Umbilical cord (tissue), 2 donors: ENCODE measurements around the gene SIGLEC10. TPM values are rescaled to one million over a fixed set of nuclear protein-coding genes. Genes with fewer than 3 reads are reported as not detected.
"Not testable (repeated sequence)": the region's sequence is repeated elsewhere in the genome, so short reads cannot be mapped to it uniquely, and the experiment has no call there.

Experiments used
- DNase-seq: peaks from one replicate; pipeline ENCODE4 v3.0.0-alpha.2; 2015; ENCODE audit warnings: low spot score
- total RNA-seq: library from RNA; depleted of rRNA; stranded (reverse); fragments of >200 nt; gene quantifications from one replicate; pipeline ENCODE4 v1.2.3, GENCODE V29; 2014; ENCODE audit warnings: low replicate concordance; ENCODE audit not compliant: insufficient read depth

The SIGLEC10 gene, protein sequence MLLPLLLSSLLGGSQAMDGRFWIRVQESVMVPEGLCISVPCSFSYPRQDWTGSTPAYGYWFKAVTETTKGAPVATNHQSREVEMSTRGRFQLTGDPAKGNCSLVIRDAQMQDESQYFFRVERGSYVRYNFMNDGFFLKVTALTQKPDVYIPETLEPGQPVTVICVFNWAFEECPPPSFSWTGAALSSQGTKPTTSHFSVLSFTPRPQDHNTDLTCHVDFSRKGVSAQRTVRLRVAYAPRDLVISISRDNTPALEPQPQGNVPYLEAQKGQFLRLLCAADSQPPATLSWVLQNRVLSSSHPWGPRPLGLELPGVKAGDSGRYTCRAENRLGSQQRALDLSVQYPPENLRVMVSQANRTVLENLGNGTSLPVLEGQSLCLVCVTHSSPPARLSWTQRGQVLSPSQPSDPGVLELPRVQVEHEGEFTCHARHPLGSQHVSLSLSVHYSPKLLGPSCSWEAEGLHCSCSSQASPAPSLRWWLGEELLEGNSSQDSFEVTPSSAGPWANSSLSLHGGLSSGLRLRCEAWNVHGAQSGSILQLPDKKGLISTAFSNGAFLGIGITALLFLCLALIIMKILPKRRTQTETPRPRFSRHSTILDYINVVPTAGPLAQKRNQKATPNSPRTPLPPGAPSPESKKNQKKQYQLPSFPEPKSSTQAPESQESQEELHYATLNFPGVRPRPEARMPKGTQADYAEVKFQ
- total RNA-seq, result 5.1 TPM

DNA sequence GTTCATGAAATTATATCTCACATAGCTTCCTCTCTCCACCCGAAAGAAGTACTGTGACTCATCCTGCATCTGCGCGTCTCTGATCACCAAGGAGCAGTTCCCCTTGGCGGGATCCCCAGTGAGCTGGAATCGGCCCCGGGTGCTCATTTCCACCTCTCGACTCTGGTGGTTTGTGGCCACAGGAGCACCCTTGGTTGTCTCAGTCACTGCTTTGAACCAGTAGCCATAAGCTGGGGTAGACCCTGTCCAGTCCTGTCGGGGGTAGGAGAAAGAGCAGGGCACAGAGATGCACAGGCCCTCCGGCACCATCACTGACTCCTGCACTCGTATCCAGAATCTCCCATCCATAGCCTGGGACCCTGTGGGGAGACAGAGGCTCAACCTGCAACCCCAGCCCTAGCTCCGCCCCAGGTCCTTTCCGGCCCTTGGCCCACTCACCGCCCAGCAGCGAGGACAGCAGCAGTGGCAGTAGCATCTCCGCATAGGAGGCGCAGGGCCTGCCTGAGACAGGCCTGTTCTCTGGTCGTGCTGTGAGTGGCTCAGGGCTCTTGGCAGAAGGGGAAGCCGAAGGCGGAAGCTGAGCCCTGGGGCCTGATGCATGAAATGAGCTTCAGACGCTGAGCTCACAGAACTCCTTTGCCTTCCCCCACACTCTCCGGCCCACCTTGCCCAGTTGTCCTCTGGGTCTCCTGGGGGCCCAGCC lies at the start of gene SIGLEC10:
Gene SIGLEC10 (minus strand): TSS at position 536 of the 703 bp plus-strand sequence. CDS start 61 bp downstream, at position 475.
- no peak for DNase-seq

DNA sequence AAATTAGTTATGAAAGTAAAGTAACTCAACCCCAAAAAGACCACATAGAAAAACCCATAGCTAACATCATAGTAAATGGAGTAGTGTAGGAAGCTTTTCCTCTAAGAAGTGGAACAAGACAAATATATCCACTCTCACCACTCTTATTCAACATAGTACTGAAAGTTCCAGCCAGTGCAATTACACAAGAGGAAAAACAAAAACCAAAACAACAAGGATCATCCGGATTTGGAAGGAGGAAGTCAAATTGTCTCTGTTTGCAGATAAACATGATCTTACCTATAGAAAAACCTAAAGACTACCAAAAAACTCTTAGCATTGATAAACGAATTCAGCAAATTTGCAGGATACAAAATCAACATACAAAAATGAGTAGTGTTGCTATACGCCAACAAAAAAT lies 49.3 kb upstream of the SIGLEC10 start:
- no peak for DNase-seq

DNA sequence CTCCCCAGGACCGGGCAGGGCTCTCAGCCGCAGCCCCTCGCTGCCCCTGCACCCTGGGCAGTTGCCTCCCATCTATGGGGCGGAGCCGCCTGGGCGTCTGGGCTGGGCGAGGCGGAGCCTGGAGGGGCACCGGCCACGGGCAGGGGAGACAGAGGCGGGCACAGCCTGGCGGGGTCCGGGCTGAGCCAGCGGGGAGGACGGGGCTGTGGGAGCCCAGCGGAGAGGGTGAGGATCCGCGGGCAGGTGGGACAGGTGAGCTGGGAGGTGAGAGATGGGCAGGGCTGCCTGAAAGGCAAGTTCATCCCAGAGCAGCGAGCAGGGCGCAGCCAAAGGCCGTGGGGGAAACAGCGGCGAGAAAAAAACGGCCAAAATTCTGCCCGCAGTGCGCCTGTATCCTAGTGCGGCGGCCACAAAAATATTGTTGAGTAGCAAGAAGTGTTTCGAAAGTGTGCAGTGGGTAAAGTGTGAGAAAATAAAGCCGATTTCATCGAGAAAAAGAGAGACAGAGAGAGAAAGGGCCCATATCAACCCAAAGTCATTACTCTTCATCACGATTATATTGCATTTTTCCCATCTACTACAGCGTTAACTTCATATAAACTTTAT lies 46.6 kb upstream of the SIGLEC10 start:
- not testable (repeated sequence) for DNase-seq

DNA sequence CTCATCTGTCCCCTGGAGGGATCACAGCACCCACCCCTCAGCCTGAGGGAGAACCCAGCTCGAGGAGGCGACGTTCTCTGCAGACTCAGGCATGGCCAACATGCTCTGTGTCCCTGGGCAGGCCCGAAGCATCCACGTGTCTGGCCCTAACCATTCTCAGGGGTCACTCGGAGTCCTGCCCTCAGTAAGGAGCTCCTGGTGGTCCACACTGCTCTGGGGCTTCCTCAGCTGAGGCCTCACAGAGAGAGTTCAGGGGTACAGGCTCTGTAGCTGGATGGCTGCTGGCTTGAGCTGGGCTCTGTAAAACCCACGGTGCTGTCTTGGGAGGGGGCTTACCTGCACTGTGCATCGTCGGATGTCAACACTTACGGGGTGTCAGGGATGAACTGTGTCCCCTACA lies 45.2 kb upstream of the SIGLEC10 start:
- DNase-seq, result no peak

DNA sequence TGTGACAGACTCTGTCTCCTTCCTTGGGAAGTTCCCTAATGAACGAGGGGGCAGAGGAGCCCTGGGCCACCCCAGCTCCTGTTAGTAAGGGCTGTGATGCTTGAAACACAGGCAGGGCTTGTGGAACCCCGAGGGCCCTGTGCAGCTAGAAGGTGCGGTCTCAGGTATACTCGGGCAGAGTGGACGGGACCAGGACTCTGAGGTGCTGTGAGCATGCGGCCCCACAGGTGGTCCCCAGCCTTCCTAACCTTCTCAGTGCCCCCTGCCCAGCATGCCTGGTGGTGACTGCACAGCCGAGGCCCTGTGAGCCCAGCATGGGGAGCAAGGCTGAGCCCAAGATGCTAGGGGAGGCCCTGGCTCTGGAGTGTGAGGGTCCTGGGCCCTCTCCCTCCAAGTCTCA lies 44.8 kb upstream of the SIGLEC10 start:
- DNase-seq, result no peak

DNA sequence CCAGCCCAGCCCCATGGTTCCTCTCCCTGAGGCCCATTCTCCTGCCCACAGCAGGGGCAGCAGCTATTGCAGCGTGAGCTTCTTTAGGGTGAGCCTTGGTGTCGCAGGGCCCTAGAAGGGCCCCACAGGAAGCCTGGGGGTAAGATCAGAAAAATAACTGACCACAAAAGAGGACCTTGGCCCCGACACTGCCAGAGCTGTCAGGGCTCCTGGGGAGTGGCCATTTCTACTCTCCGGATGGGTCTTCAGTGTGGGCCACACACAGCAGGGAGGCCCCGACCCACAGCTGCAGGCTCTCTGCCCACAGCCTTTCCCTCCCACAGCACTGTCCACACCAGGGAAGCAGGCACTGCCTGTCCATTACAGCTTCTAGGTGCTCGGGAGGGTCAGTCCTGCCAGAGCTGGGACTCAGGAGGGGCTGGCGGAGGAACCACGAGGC lies 44.3 kb upstream of the SIGLEC10 start:
- peak; percentile 36 for DNase-seq

DNA sequence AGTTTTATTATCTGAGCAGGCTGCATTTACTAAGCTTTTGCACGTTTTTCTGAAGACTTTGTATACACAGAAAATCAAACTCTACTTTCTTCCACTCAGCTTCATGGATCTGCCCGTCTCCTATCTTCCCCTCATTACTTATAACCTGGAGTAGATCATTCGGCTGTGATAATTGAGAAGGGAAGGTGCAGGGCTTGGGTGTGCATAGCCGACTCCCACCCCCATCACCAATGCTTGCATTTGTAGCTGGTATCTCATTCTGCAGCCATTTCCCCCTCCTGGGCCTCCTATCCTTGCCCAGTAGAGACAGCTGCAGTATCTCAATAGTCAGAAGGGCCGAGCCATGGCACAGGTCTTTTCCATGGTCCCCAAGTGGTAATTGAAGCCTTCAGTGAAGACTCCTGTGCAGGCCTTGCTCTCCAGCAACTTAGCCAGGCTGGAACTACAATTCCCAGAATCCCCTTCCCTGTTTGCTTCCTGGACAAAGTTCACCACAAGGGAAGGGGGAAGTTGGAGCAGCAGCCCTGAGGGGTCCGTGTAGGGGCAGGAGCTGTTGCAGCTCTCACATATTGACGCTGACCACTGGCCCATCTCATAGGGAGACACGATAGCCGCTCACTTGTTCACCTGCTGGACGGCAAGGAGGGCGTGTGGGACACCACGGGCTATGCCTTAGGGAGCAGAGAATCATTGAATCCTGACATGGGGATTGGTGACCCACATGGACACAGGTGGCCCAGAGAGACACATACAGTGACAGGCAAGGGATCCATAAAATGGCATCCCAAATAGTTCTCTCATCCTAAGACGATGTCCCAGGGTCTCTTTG lies 42.9 kb upstream of the SIGLEC10 start:
- DNase-seq, result peak; percentile 26

DNA sequence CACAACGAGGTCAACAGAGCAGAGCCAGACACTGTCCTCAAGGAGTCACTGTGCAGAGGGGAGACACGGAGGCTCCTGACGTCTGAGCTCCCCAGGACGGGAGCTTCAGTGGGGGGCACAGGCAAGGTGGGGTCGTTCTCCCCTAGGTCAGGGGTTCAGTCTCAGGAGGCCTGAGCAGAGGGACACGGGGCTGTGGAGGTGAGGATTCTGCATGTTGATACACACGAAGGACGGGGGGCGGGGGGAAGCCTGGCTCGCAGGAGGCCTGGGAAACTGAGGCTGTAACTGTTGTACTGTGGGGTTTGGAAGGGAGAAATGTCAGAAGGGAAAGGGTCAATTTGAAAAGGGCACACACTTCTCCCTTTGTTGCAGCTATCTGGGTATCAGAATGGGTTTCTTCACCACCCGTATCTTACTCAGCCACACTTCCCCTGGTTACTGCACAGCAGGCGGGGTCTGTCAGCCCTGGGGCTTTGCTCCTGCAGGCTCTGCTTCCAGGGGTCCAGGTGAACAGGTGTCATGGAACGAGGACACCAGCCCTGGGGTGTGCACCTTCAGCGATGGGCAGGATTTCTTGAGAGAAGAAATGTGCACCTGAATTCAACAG lies 41.6 kb upstream of the SIGLEC10 start:
- DNase-seq, result no peak

DNA sequence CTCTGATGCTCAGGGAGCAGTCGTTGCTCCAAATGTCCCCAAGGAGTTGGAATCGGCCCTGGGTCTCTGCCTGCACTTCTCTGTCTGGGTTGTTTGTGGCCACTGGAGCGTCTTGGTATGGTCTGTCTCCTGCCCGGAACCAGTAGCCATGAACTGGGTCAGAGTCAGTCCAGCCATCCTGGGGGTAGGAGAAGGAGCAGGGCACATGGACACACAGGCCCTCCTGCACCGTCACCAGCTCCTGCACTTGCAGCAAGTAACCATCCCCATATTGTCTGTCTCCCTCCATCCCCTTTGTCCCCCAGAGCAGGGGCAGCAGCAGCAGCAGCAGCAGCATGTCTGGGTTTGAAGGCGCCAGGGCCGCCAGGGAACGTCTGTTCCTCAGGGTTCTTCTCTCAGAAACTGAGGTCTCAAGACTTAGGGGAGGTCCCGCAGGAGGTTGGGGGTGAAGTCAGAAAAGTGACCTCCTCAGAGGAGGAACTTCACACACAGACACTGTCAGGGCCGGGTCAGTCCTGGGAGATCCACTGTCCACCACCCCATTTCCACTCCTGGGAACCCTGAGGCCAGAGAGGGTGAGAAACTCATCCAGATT lies 40.7 kb upstream of the SIGLEC10 start, which contains the start of gene SIGLEC8:
Gene SIGLEC8 (minus strand): TSS at position 404 of the 595 bp plus-strand sequence. CDS start 67 bp downstream, at position 337.
- DNase-seq, result no peak

DNA sequence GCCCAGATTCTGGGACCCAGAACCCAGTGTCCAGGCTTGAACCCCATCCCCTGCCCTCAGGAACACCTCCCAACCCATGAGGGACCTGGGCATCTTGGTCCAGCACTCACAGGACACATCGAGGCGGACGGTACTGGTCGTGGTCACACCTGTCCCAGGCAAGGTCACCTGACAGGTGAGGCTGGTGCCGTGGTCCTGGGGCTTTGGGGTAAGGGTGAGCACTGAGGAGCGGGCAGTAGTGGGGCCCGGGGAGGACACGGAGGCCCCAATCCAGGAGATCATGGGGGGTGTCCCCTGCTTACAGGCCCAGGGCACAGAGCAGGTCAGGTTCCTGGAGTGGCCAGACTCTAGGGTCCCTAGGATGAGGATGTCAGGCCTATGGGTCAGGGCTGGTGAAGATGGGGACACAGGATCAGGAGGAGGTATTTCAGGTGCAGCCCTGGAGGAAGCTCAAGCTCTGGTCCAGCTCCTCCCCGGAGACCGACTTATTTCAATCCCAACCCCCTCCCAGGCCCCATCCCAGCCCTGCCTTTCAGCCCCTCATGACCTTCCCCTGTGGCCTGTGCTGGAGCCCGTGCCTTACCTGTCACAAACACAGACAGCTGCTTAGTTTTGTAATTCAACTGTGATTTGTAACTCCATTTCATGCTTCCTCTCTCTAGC lies 40.0 kb upstream of the SIGLEC10 start:
- DNase-seq, result no peak

DNA sequence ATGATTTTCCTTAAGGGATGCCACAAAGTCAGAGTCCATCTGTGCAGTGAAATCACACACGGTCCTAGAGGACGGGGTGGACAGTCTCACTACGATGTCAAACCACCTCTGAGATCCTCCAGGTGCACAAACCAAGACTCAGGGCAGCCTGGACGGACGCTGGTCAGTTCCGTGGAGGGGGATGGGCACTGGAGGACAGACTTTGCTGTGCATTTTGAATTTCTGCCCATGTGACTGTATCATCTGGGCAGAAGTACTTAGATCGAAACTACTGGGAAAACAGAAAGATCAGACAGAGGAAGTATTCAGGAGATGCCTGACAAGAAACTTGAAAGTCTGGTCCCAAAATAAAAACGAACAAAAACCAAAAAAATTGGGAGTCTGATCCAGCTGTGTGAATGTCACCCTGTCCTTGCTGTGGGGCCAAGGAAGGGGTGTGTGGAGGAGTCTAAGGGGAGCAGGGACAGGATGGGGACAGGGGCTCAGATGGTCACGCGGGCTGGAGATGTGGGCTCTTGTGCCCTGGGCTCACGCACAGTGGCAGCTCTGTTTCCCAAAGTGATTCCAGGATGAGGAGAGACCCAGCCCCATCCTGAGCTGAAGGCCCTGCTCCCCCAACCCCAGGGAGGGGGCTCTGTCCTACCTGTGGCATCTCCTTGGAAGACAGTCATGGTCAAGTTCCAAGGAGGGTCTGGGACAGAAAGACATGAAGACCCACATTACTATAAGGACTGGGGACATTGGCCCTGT lies 39.3 kb upstream of the SIGLEC10 start:
- peak; percentile 17 for DNase-seq

DNA sequence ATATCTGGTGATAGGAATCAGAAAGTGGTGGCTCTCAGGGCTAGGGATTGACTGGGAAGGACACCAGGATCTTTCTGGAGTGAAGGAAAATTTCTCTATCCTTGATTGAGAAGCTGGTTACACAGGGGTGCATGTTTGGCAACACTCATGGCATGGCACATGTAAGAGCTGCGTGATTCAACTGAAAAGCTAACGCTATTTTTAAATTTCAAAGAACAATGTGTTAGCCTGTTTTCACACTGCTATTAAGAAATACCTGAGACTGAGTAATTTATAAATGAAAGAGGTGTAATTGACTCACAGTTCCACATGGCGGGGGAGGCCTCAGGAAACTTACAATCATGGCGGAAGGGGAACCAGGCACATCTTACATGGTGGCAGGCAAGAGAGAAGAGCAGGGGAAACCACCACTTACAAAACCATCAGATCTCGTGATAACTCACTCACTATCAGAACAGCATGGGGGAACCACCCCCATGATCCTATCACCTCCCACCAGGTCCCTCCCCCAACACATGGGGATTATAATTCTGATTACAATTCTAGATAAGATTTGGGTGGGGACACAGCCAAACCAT lies 33.4 kb upstream of the SIGLEC10 start:
- no peak for DNase-seq

DNA sequence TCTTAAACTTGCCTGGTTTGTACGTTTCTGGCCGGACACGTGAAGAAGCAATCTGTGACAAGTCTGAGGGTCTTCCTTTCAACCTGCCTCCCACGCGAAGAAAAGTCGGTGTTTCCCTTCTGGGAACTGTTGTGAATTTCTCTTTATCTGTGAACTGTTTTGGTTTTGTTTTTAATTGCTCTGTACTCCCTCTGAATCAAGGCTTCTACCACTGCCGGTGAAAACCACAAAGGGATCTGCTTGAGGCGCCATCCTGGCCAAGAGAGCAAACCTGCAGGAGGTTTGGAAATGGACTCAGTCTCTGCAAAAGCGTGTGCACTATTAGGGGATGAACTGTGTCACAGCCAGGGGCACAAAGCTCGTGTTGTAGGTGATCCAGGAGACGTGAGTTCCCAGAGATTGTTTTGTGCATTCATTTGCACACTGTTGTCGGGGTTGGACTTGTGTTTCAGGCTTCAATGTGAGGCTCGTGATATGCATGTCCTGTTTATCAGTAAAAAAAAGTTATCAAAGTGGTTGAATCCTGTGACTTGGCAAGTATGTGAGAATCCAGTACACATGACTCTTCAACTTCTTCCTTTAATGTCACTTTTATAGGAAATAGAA lies 31.1 kb upstream of the SIGLEC10 start:
- DNase-seq, result no peak

DNA sequence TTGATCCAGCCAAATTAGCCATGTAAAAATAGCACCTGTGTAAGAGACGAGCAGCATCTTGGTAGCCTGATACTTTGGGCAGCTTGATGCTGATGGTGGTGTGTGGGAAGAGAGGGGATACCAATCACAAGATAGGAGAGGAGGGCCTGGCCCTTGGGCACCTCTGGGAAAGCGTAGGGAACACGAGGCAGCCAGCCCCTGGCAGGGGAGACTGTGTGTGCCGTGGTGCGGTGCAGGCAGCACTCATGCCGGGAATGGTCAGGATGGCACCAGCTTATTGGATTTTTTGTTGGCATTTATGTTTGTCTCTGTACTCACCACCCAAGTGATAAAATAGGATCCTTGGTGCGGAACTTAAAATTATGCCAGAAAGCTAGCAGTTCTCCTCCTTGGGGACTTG lies 30.6 kb upstream of the SIGLEC10 start:
- no peak for DNase-seq

DNA sequence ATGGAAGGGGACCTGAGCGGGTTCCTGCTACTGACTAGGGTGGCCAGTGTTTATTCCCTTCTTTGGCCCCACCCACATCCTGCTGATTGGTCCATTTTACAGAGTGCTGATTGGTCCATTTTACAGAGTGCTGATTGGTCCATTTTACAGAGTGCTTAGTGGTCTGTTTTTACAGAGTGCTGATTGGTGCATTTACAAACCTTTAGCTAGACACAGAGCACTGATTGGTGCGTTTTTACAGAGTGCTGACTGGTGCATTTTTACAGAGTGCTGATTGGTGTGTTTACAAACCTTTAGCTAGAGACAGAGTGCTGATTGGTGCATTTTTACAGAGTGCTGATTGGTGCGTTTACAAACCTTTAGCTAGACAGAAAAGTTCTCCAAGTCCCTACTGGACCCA lies 30.1 kb upstream of the SIGLEC10 start:
- not testable (repeated sequence) for DNase-seq

DNA sequence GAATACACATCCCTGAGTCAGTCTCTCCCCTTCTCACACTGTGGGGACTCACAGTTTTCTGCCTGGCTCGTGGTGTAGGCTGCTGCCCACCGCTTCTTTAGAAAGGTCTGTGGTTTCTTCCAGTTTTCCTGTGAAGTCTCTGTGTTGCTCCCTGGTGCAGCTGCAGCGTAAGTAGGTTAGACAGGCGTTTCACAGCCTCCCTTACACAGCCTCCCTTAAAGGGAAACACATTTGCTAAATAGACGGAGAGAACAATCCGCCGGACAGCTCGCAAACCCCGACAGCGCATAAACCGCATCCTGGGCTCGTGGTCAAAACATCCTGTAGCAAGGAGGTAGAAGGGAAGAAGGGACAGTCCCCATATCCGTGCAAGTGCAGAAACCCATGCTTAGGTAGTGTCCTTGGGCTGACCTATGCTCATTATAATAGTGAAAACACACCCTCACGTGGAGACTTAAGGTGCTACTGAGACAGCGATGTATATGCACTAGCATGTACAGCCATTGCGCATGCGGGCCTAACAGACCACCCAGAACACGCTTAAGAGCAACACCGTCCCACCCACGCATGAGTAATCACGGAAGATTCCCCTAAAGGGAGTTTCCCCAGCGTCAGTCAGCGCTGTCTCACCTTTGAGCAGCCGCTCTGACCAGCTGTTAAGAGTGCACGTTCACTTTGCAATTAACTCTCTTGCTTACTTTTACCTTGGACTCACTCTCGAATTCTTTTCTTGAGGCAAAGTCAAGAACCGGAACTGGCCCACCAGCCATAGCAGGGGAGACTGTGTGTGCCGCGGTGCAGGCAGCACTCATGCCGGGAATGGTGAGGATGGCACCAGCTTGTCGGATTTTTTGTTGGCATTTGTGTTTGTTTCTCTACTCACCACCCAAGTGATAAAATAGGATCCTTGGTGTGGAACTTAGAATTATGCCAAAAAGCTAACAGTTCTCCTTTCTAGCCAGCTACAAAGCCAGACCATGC lies 24.3 kb upstream of the SIGLEC10 start:
- no peak for DNase-seq
